ENCODE measurements around the gene MARCHF3. TPM values are rescaled to one million over a fixed set of nuclear protein-coding genes. Genes with fewer than 3 reads are reported as not detected.
"Not testable (repeated sequence)": the region's sequence is repeated elsewhere in the genome, so short reads cannot be mapped to it uniquely, and the experiment has no call there.

The MARCHF3 gene
- total RNA-seq, 1 donor from 2014 or later, result 21.9 TPM

- POLR2A ChIA-PET, result no interaction called here
- H3K36me3 Mint-ChIP-seq (ENCODE audit: low read depth), result peaks cover 30% of the 10 kb centered on the region
- intact Hi-C loops (cut with micrococcal nuclease), result no loop called here
Observed at GRCh38 chr5:127060470-127060985, 30.2 kb upstream of the MARCHF3 start.

GRCh38 chr5:127056896-127057295, 26.5 kb upstream of the MARCHF3 start:
- Mint-ChIP-seq H3K4me1 (peaks cover 4% of the 10 kb centered on the region), H3K9me3 (peaks cover 2% of the 10 kb centered on the region), H3K36me3 (ENCODE audit: low read depth) (peaks cover 52% of the 10 kb centered on the region), H3K27ac (no peak overlapping the region), H3K4me3 (no peak overlapping the region), H3K27me3 (no peaks in the 10 kb centered on the region)
- POLR2A ChIA-PET, result no interaction called here
- CTCF ChIA-PET, result interaction anchor here (0.6 kb wide), 1 partner anchor 209 kb away, joined by 3 read pairs; no protein-coding TSS in a partner anchor
- DNase-seq (no peak), ATAC-seq (ENCODE audit: low read depth) (no peak)
- no peak for TF ChIP-seq CTCF (IDR thresholded peaks at IDR 0.05)
- intact Hi-C loops (cut with micrococcal nuclease), result no loop called here

More at GRCh38 chr5:127060470-127060985, 30.2 kb upstream of the MARCHF3 start:
- peaks cover 2% of the 10 kb centered on the region for H3K9me3 Mint-ChIP-seq
- no peak for TF ChIP-seq CTCF (IDR thresholded peaks at IDR 0.05)
- H3K4me1 Mint-ChIP-seq, result peaks cover 4% of the 10 kb centered on the region
- CTCF ChIA-PET, result no interaction called here
- H3K27ac Mint-ChIP-seq, result no peak overlapping the region
- ATAC-seq (ENCODE audit: low read depth) (no peak), DNase-seq (no peak)
- H3K27me3 Mint-ChIP-seq, result no peaks in the 10 kb centered on the region
- no peak overlapping the region for H3K4me3 Mint-ChIP-seq

GRCh38 chr5:127055880-127056653, 25.7 kb upstream of the MARCHF3 start:
- H3K9me3 Mint-ChIP-seq, result peaks cover 2% of the 10 kb centered on the region
- peaks cover 4% of the 10 kb centered on the region for H3K4me1 Mint-ChIP-seq
- intact Hi-C loops (cut with micrococcal nuclease), result no loop called here
- no peaks in the 10 kb centered on the region for H3K27me3 Mint-ChIP-seq
- ChIA-PET POLR2A (no interaction called here), CTCF (interaction anchor here (0.6 kb wide), 1 partner anchor 208 kb away, joined by 3 read pairs; no protein-coding TSS in a partner anchor)
- H3K36me3 Mint-ChIP-seq (ENCODE audit: low read depth), result peaks cover 58% of the 10 kb centered on the region
- no peak overlapping the region for H3K4me3 Mint-ChIP-seq
- no peak overlapping the region for H3K27ac Mint-ChIP-seq
- TF ChIP-seq CTCF (IDR thresholded peaks at IDR 0.05), result no peak
- ATAC-seq (ENCODE audit: low read depth) (no peak), DNase-seq (no peak)

GRCh38 chr5:127053551-127053950, 23.2 kb upstream of the MARCHF3 start:
- POLR2A ChIA-PET; H3K9me3 Mint-ChIP-seq; H3K27me3 Mint-ChIP-seq; CTCF ChIA-PET; intact Hi-C loops (cut with micrococcal nuclease); DNase-seq; ATAC-seq (ENCODE audit: low read depth); H3K27ac Mint-ChIP-seq; H3K4me1 Mint-ChIP-seq; H3K4me3 Mint-ChIP-seq: not testable (repeated sequence)
- H3K36me3 Mint-ChIP-seq (ENCODE audit: low read depth), result peaks cover 54% of the 10 kb centered on the region

GRCh38 chr5:127053049-127053448, 22.7 kb upstream of the MARCHF3 start:
- DNase-seq, result no peak
- Mint-ChIP-seq H3K4me1 (no peaks in the 10 kb centered on the region), H3K27ac (no peak overlapping the region), H3K36me3 (ENCODE audit: low read depth) (peaks cover 50% of the 10 kb centered on the region), H3K4me3 (no peak overlapping the region), H3K27me3 (no peaks in the 10 kb centered on the region), H3K9me3 (peaks cover 2% of the 10 kb centered on the region)
- POLR2A ChIA-PET, result no interaction called here
- ATAC-seq (ENCODE audit: low read depth), result no peak
- TF ChIP-seq CTCF (IDR thresholded peaks at IDR 0.05), result no peak
- intact Hi-C loops (cut with micrococcal nuclease), result no loop called here
- CTCF ChIA-PET, result no interaction called here
